Thoracic aorta (tissue), 2 donors: ENCODE measurements around the gene METTL1. TPM values are rescaled to one million over a fixed set of nuclear protein-coding genes. Genes with fewer than 3 reads are reported as not detected.

Experiments used
- ATAC-seq: fragments of 150-250 bp; one replicate; pipeline ENCODE4 v1.8.0; 2017; ENCODE audit warnings: low read depth; ENCODE audit not compliant: insufficient number of reproducible peaks, low FRiP score
- DNase-seq: peaks from one replicate; pipeline ENCODE4 v3.0.0-alpha.2; 2020; ENCODE audit warnings: low spot score
- H3K27ac ChIP-seq, 2 donors: fragments of 200-600 bp; sonication (generic); 1 replicate in 1 of 2; 2 replicates in 1 of 2; pipeline ENCODE4 v1.5.1; 2016; ENCODE audit warnings: mild to moderate bottlenecking in 2 of 2, moderate library complexity in 2 of 2
- H3K27me3 ChIP-seq: fragments of 200-600 bp; sonication (generic); replicated peaks from 2 replicates; pipeline ENCODE4 v1.6.0; 2016; ENCODE audit warnings: mild to moderate bottlenecking; ENCODE audit not compliant: insufficient read depth
- H3K36me3 ChIP-seq: fragments of 200-600 bp; sonication (generic); one replicate; pipeline ENCODE4 v1.5.1; 2016
- H3K4me1 ChIP-seq, 2 donors: fragments of 200-600 bp; sonication (generic); 1 replicate in 1 of 2; 2 replicates in 1 of 2; pipeline versions ENCODE4 v1.5.1 to v1.6.0; 2016; ENCODE audit warnings: low read depth in 2 of 2, mild to moderate bottlenecking in 1 of 2; ENCODE audit not compliant: control insufficient read depth in 1 of 2
- H3K4me3 ChIP-seq: fragments of 200-600 bp; sonication (generic); 2 replicates; pipeline ENCODE4 v1.5.1; 2016; ENCODE audit warnings: mild to moderate bottlenecking
- H3K9me3 ChIP-seq: fragments of 200-600 bp; sonication (generic); 2 replicates; pipeline ENCODE4 v1.5.1; 2016
- total RNA-seq, 2 donors: library from RNA; depleted of rRNA; stranded (reverse); fragments of >200 nt; gene quantifications; one replicate each; pipeline versions ENCODE4 v1.1.0 to v1.2.3, GENCODE V29; 2016
- TF ChIP-seq, protein P1 (sequence below): fragments of 200-600 bp; sonication (generic); IDR thresholded peaks from one replicate; pipeline ENCODE4 v1.5.1; 2019; ENCODE audit warnings: antibody characterized with exemption

METTL1 gene
- total RNA-seq, 2 donors from 2014 or later, result 10.4 to 13.5 TPM

- no peaks in the 10 kb centered on the region for H3K27me3 ChIP-seq
- no peak overlapping the region for H3K4me3 ChIP-seq
- DNase-seq, result no peak
- ATAC-seq, result no peak
- H3K27ac ChIP-seq, result no peak overlapping the region
- H3K9me3 ChIP-seq, result no peaks in the 10 kb centered on the region
- no peaks in the 10 kb centered on the region for H3K36me3 ChIP-seq
- peaks cover 0 to 21% of the 10 kb centered on the region in 2 donors for H3K4me1 ChIP-seq
- TF ChIP-seq, protein P1, sequence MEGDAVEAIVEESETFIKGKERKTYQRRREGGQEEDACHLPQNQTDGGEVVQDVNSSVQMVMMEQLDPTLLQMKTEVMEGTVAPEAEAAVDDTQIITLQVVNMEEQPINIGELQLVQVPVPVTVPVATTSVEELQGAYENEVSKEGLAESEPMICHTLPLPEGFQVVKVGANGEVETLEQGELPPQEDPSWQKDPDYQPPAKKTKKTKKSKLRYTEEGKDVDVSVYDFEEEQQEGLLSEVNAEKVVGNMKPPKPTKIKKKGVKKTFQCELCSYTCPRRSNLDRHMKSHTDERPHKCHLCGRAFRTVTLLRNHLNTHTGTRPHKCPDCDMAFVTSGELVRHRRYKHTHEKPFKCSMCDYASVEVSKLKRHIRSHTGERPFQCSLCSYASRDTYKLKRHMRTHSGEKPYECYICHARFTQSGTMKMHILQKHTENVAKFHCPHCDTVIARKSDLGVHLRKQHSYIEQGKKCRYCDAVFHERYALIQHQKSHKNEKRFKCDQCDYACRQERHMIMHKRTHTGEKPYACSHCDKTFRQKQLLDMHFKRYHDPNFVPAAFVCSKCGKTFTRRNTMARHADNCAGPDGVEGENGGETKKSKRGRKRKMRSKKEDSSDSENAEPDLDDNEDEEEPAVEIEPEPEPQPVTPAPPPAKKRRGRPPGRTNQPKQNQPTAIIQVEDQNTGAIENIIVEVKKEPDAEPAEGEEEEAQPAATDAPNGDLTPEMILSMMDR, result no peak
These were observed 41.4 kb downstream of the METTL1 start for GRCh38 chr12:57730336-57731067.

GRCh38 chr12:57729321-57729844, 42.5 kb downstream of the METTL1 start:
- TF ChIP-seq, protein P1, result no peak
- H3K27ac ChIP-seq, result no peak overlapping the region
- no peaks in the 10 kb centered on the region for H3K27me3 ChIP-seq
- no peak overlapping the region for H3K4me3 ChIP-seq
- ATAC-seq (no peak), DNase-seq (no peak)
- no peaks in the 10 kb centered on the region for H3K36me3 ChIP-seq
- H3K9me3 ChIP-seq, result no peaks in the 10 kb centered on the region
- peaks cover 0 to 19% of the 10 kb centered on the region in 2 donors for H3K4me1 ChIP-seq

DNA sequence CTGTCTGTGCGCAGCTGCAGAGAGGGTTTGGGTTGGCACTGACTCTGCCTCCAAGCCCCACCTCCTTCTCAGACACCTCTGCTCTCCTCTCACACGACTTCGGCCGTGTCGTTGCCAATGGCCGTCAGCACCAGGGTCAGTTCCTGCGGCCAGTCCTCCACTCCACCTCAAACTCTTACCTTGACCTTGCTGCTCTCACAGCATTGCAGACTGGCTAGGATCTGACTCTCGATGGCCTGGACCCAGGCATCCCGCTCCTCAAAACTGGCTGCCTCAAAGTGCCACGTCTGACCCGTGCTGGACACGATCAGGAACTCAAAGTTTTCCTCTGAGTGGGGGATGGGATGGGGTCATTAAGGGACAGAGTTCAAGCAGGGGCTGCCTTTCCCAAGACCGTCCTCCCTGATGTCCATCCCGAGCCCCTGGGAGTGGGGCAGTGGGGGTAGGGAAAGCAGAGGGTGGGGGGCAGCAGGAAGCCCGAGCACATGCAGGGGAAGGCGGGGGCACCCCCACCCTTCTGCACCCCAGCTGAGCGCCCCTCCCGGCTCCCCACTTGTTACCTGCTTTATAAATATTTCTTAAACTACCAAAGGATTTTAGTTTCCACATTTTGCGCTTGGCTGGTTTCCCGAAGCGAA, 44.0 kb downstream of the METTL1 start:
- Histone ChIP-seq H3K27ac (no peak overlapping the region), H3K36me3 (no peaks in the 10 kb centered on the region), H3K27me3 (no peaks in the 10 kb centered on the region), H3K4me3 (no peak overlapping the region), H3K4me1 (peaks cover 0 to 19% of the 10 kb centered on the region in 2 donors), H3K9me3 (no peaks in the 10 kb centered on the region)
- DNase-seq, result no peak
- TF ChIP-seq, protein P1, result no peak
- no peak for ATAC-seq

- Histone ChIP-seq H3K27me3 (no peaks in the 10 kb centered on the region), H3K36me3 (no peaks in the 10 kb centered on the region), H3K4me3 (peak overlapping the region; percentile 77), H3K27ac (no peak overlapping the region), H3K9me3 (no peaks in the 10 kb centered on the region), H3K4me1 (peaks cover 0 to 19% of the 10 kb centered on the region in 2 donors)
- TF ChIP-seq, protein P1, result peak; percentile 35
- ATAC-seq (no peak), DNase-seq (no peak)
These were observed 44.8 kb downstream of the METTL1 start for GRCh38 chr12:57726884-57727757.
